ENCODE data around the gene G2E3.

The G2E3 gene

DNA sequence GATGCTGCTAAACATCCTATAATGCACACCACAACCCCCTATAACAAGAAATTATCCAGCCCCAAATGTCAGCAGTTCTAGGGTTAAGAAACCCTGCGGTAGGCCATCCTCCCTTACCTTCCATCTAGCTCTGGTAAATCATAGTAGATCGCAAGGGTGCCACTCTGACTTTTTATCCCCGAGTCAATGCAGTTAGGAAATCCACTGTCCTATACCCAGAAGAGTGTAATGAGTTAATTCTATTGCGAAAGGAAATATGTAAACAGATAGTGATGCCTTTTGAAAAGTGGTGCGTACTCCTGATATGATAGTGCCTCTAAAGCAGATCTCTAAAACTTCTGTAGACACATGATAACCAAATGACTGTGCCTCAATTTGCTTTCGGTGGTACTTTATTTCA is 93.0 kb downstream of the G2E3 start:
- H3K4me1 Mint-ChIP-seq, result no peaks in the 10 kb centered on the region
- DNase-seq, result no peak
- no peak overlapping the region for H3K27ac Mint-ChIP-seq
- H3K27me3 Mint-ChIP-seq, result no peaks in the 10 kb centered on the region
- H3K4me3 Mint-ChIP-seq, result no peak overlapping the region
- no peak for ATAC-seq
- H3K9me3 Mint-ChIP-seq, result no peaks in the 10 kb centered on the region

DNA sequence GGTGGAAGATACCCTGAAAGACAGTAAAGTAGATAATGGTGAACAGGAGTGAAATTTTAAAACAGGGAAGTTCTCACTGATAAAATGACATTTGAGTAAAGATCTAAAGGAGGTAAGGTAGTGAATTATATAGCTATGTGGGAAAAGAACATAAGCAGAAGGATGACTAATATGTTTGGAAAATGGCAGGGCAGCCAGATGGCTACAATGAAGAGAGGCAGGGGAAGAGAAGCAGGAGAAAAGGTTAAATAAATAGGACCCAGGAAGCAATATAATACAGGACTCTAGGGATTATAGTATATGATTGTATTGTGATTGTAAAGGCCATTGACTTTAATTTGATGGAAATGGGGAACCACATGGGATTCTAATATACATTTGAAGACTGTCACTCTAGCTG is 96.2 kb downstream of the G2E3 start:
- no peaks in the 10 kb centered on the region for H3K9me3 Mint-ChIP-seq
- H3K4me3 Mint-ChIP-seq, result no peak overlapping the region

DNA sequence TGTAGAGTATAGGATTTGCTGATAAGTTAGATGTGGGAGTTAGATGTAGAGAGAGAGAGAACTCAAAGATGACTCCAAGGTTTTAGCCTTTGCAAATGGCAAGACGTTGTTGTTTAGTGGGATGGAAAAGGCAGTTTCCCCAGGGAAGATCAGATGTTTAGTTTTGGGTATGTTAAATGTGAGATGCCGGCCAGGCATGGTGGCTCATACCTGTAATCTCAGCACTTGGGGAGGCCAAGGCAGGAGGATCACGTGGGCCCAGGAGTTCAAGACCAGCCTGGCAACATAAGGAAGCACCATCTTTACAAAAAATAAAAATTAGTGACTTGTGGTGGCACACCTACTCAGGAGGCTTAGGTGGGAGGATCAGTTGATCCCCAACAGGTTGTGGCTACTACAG is 96.7 kb downstream of the G2E3 start:
- no peak for ATAC-seq
- no peaks in the 10 kb centered on the region for H3K4me1 Mint-ChIP-seq

More for the DNA sequence above, 96.2 kb downstream of the G2E3 start:
- no peaks in the 10 kb centered on the region for H3K4me1 Mint-ChIP-seq
- H3K27me3 Mint-ChIP-seq, result no peaks in the 10 kb centered on the region
- DNase-seq, result no peak
- ATAC-seq, result no peak
- no peak overlapping the region for H3K27ac Mint-ChIP-seq

DNA sequence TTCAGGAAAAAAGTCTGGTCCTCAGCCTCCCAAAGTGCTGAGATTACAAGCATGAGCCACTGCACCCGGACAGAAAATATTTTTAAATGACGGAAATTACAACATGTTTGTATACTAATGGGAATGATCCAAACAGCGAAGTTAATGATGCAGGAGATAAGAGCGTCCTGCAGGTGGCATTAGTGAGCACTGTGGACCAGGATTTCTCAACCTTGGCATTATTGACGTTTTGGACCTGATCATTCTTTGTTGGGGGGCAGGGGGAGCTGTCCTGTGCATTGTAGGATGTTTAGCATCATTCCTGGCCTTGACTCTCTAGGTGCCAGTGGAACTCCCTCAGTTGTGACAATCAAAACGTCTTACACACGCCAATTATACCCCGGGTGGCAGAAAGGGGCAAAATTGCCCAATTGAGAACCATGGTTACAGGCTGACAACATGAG is 97.3 kb downstream of the G2E3 start:
- no peak overlapping the region for H3K27ac Mint-ChIP-seq
- H3K4me1 Mint-ChIP-seq, result no peaks in the 10 kb centered on the region
- H3K9me3 Mint-ChIP-seq, result no peaks in the 10 kb centered on the region
- no peak overlapping the region for H3K4me3 Mint-ChIP-seq
- no peak for ATAC-seq
- DNase-seq, result peak in 1 of 2 donors; percentile 11
- no peaks in the 10 kb centered on the region for H3K27me3 Mint-ChIP-seq

More for the DNA sequence above, 96.7 kb downstream of the G2E3 start:
- DNase-seq, result no peak
- Mint-ChIP-seq H3K9me3 (no peaks in the 10 kb centered on the region), H3K4me3 (no peak overlapping the region), H3K27ac (no peak overlapping the region), H3K27me3 (no peaks in the 10 kb centered on the region)

DNA sequence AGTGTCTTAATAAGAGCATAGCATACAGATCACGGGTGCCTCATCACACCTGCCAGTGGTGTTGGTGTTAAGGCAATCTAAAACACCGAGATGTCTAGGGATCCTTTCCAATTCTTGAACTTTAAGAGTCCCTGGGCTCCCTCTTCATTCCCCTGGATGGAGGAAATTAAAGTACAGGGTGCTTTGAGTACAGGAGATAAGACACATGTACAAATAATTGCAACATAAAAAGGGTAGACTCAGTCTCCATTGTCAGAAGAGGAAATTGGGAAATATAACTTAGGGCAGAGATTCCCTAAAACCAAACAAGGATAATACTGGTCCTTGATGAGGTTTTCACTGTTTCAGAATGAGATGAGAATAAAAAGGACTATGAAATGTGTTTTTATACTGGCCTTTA is 98.1 kb downstream of the G2E3 start:
- DNase-seq (no peak), ATAC-seq (no peak)
- H3K27me3 Mint-ChIP-seq, result no peaks in the 10 kb centered on the region
- no peaks in the 10 kb centered on the region for H3K4me1 Mint-ChIP-seq
- H3K4me3 Mint-ChIP-seq, result no peak overlapping the region
- no peak overlapping the region for H3K27ac Mint-ChIP-seq
- H3K9me3 Mint-ChIP-seq, result no peaks in the 10 kb centered on the region

DNA sequence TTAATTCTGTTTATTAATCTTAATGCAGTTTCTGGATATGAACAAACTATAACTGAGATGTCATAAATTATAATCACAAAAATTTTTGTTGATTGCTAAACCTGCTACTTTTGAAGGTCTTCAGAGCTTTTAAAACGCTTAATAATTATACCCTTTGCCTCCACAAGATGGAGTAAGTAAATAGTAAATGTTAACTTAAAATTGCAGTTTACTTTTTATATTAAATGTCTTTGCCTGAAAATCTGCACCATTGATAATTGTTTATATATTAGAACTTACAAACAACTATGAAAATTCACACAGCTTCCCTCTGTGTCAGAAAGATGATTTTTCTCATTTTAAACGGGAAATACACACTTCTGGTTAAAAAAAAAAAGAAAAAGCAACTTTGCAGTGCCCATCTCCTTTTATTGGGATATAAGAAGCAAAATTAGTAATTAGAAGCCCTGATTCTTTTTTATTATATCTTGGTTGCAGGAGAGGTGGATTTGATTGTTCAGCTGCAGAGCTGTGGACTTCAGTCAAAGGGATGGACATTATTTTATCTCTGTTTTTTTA is 98.7 kb downstream of the G2E3 start:
- Mint-ChIP-seq H3K4me1 (no peaks in the 10 kb centered on the region), H3K4me3 (no peak overlapping the region), H3K9me3 (no peaks in the 10 kb centered on the region), H3K27ac (no peak overlapping the region), H3K27me3 (no peaks in the 10 kb centered on the region)
- DNase-seq (no peak), ATAC-seq (no peak)

DNA sequence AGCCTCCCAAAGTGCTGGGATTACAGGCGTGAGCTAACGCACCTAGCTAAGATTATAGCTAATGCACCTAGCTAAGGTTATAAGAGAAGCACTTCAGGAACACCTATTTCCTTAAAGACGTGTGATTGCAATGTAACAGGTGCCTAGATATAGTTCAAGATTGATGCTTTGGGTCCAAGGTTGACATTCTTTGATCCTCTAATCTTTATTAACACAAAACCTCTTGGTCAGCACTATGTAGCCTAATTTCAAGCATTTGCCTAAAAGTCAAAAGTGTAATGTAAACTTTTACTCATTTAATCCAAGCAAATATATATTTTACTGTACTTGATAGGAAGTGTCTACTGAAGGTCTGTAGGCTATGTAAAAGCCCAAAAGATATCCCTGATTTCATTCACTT is 99.7 kb downstream of the G2E3 start:
- H3K4me1 Mint-ChIP-seq, result no peaks in the 10 kb centered on the region
- H3K27me3 Mint-ChIP-seq, result no peaks in the 10 kb centered on the region
- no peak for DNase-seq
- no peak for ATAC-seq
- H3K4me3 Mint-ChIP-seq, result no peak overlapping the region
- no peaks in the 10 kb centered on the region for H3K9me3 Mint-ChIP-seq
- no peak overlapping the region for H3K27ac Mint-ChIP-seq

DNA sequence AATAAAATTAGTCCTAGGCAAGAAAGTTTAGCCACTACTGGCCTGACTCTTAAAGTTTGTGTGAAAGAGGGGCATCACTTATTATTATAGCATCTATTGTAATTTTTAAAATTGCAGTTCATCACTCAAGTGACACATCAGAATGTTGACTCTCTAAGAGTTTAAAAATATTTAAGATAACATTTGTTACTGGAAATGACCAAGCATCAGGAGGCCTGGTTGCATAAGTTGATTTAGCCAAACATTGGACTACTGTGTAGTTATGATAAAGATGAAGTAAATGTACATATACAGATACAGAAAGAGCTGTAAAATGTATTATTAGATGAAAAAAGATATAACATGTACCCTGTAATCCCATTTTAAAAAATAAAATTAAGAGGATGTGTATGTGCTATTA is 110.6 kb downstream of the G2E3 start:
- Mint-ChIP-seq H3K4me3 (no peak overlapping the region), H3K4me1 (no peaks in the 10 kb centered on the region), H3K27ac (no peak overlapping the region), H3K27me3 (no peaks in the 10 kb centered on the region), H3K9me3 (peaks cover 4 to 9% of the 10 kb centered on the region in 2 donors)
- ATAC-seq (no peak), DNase-seq (no peak)
